PC-9 (cell line): ENCODE results near the gene BICRAL. TPM values are rescaled to one million over a fixed set of nuclear protein-coding genes. Genes with fewer than 3 reads are reported as not detected.

Source experiments
- BruUV-seq: library from RNA; stranded (reverse); fragments of 400-500 nt; replicated peaks from 2 replicates; lab custom pipeline; 2021; lab: Mats Ljungman, UMichigan
- CTCF ChIA-PET: fragments of 300-600 bp; sonication (Branson Sonifier 250); formaldehyde crosslinking; loops from one replicate; lab custom pipeline; 2022; ENCODE audit warnings: antibody characterized with exemption; lab: Charles Lee
- POLR2A ChIA-PET: fragments of 300-600 bp; sonication (Branson Sonifier 250); formaldehyde crosslinking; loops from one replicate; lab custom pipeline; 2022; ENCODE audit warnings: antibody characterized with exemption; ENCODE audit not compliant: unreplicated experiment; lab: Charles Lee
- DNase-seq, 2 experiments: peaks; one replicate each; pipeline versions ENCODE4 v3.0.0 to v3.0.0-alpha.2; 2015 to 2022; ENCODE audit warnings: mixed read lengths in 1 of 2
- H2AFZ ChIP-seq: fragments of 200-600 bp; sonication (generic); 2 replicates; pipeline ENCODE4 v1.8.1; 2017; ENCODE audit warnings: antibody characterized with exemption
- H3F3A ChIP-seq: fragments of 200-600 bp; sonication (generic); 2 replicates; pipeline ENCODE4 v1.8.1; 2017; ENCODE audit warnings: antibody characterized with exemption, mild to moderate bottlenecking, low read depth; ENCODE audit not compliant: insufficient read depth
- H3K27ac ChIP-seq: fragments of 200-600 bp; sonication (generic); 2 replicates; pipeline ENCODE4 v1.6.1; 2016; ENCODE audit warnings: mixed run types
- H3K27me3 ChIP-seq: fragments of 200-600 bp; sonication (generic); 2 replicates; pipeline ENCODE4 v1.6.1; 2016; ENCODE audit warnings: low read depth, mixed run types; ENCODE audit not compliant: insufficient read depth
- H3K36me3 ChIP-seq: fragments of 200-600 bp; sonication (generic); 2 replicates; pipeline ENCODE4 v1.6.1; 2016; ENCODE audit warnings: low read depth, mixed run types
- H3K4me1 ChIP-seq: fragments of 200-600 bp; sonication (generic); replicated peaks from 2 replicates; pipeline ENCODE4 v1.6.1; 2016; ENCODE audit warnings: mixed run types; ENCODE audit not compliant: insufficient read depth
- H3K4me2 ChIP-seq: fragments of 200-600 bp; sonication (generic); 2 replicates; pipeline ENCODE4 v1.6.1; 2017; ENCODE audit warnings: mixed run types
- H3K4me3 ChIP-seq: fragments of 200-600 bp; sonication (generic); 2 replicates; pipeline ENCODE4 v1.6.1; 2016; ENCODE audit warnings: mixed run types
- H3K79me2 ChIP-seq: fragments of 200-600 bp; sonication (generic); 2 replicates; pipeline ENCODE4 v1.6.1; 2017; ENCODE audit warnings: low read depth, mixed run types
- H3K9me2 ChIP-seq: fragments of 200-600 bp; sonication (generic); 2 replicates; pipeline ENCODE4 v1.8.1; 2017; ENCODE audit warnings: mild to moderate bottlenecking; ENCODE audit not compliant: insufficient read depth
- H3K9me3 ChIP-seq: fragments of 200-600 bp; sonication (generic); 2 replicates; pipeline ENCODE4 v1.8.1; 2016; ENCODE audit warnings: low read depth; ENCODE audit not compliant: insufficient read depth
- H4K20me1 ChIP-seq: fragments of 200-600 bp; sonication (generic); 2 replicates; pipeline ENCODE4 v1.8.1; 2017; ENCODE audit not compliant: insufficient read depth
- CTCF ChIP-seq: fragments of 200-600 bp; sonication (generic); conservative IDR thresholded peaks from 2 replicates; pipeline ENCODE4 v1.6.1; 2017; ENCODE audit warnings: mixed run types, antibody characterized with exemption, mild to moderate bottlenecking, moderate library complexity
- EZH2 ChIP-seq: fragments of 200-600 bp; sonication (generic); IDR thresholded peaks from 2 replicates; pipeline ENCODE4 v1.8.0; 2017; ENCODE audit warnings: antibody characterized with exemption, low read depth
- intact Hi-C: fragments of 100-400 bp; cut with micrococcal nuclease; formaldehyde crosslinking; loops from one replicate; pipeline ENCODE4 v1.10.0; 2022; ENCODE audit not compliant: unreplicated experiment
- total RNA-seq: library from RNA; stranded (reverse); gene quantifications from 2 replicates; pipeline ENCODE4 v1.2.3, GENCODE V29; 2021

Gene BICRAL
- total RNA-seq, 1 experiment from 2014 or later: 12.9 TPM

GRCh38 chr6:42834056-42834455 lies 52.2 kb downstream of the BICRAL start:
- CTCF ChIA-PET: no interaction called here

DNA sequence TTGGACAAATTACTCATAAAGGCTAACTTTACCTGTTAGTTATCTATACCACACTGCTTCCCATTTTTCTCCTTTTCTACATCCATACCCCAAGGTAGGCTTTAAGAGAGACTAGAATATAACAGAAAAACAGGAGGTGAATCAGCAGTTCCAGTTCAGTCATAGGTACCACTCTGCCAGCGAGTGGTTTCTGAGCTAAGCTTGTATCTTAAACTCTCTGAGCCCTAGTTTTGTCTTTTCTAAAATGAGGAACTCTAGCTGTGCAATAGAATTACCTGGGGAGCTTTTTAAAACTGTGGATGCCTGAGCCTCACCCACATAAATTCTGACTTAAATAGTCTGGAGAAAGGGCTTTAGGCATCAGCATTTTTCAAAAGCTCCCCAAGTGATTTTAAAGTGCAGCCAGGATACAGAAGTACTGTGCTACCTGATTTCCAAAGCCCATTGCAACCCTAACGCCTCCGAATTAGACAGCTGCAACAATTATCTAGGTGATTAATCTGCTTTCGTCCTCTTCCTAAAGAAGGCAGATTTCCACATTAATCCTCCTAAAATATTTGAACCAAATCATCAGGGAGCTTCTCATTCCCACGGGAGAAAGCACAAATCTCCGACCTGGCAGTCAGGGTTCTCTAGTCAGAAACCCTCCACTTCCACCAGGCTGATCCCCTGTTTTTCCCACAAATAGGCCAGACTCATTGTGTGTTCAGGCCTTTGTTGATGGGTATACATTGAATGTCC lies 60.2 kb downstream of the BICRAL start:
- H3K4me2 ChIP-seq: no peak overlapping the region
- no peaks in the 10 kb centered on the region for H3K4me1 ChIP-seq
- ChIA-PET POLR2A (no interaction called here), CTCF (no interaction called here)
- no peak overlapping the region for H3K4me3 ChIP-seq
- H3K27ac ChIP-seq: no peak overlapping the region
- no peak for DNase-seq
- H3K36me3 ChIP-seq: no peaks in the 10 kb centered on the region
- H3K9me2 ChIP-seq: no peaks in the 10 kb centered on the region
- TF ChIP-seq EZH2 (no peak), CTCF (no peak)
- no peaks in the 10 kb centered on the region for H3K27me3 ChIP-seq
- no peaks in the 10 kb centered on the region for H3K9me3 ChIP-seq
- H2AFZ ChIP-seq: no peak overlapping the region
- intact Hi-C loops: no loop called here
- no peaks in the 10 kb centered on the region for H3K79me2 ChIP-seq
- H3F3A ChIP-seq: peaks cover 4% of the 10 kb centered on the region; the same call in 1 of the 2 replicates
- no peaks in the 10 kb centered on the region for H4K20me1 ChIP-seq
- no TSS peak for BruUV-seq

More at GRCh38 chr6:42834056-42834455, 52.2 kb downstream of the BICRAL start:
- H3K9me3 ChIP-seq: no peaks in the 10 kb centered on the region
- H3K27ac ChIP-seq: no peak overlapping the region
- H3K4me3 ChIP-seq: no peak overlapping the region
- no peaks in the 10 kb centered on the region for H3K27me3 ChIP-seq
- H3K4me2 ChIP-seq: no peak overlapping the region
- no peaks in the 10 kb centered on the region for H4K20me1 ChIP-seq
- no peaks in the 10 kb centered on the region for H3K9me2 ChIP-seq
- no peak overlapping the region for H2AFZ ChIP-seq
- H3K36me3 ChIP-seq: no peaks in the 10 kb centered on the region
- intact Hi-C loops: no loop called here
- H3K4me1 ChIP-seq: 0 out of 2 replicates have a peak, but pooled peaks cover 6% of the 10 kb centered on the region
- no TSS peak for BruUV-seq
- no peak for DNase-seq
- no peaks in the 10 kb centered on the region for H3F3A ChIP-seq
- TF ChIP-seq CTCF (no peak), EZH2 (no peak)
- H3K79me2 ChIP-seq: no peaks in the 10 kb centered on the region
- POLR2A ChIA-PET: no interaction called here

DNA sequence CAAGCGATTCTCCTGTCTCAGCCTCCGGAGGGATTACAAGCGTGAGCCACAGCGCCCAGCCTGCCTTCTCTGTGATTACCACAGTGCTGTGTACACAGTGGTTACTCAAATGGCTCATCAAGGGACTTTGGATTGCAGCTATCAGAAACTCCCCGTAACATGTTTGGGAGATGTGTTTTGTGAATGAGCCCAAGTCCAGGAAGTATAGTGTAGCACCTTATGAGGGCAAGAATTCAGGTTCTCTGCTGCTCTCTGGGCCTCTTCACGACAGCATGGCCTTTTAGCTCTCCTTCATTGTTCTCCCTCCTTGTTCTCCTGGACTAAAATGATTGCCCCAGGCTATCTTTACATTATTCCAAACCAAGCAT lies 63.5 kb downstream of the BICRAL start:
- H3K27ac ChIP-seq: no peak overlapping the region

More for the DNA sequence above, 63.5 kb downstream of the BICRAL start:
- no peaks in the 10 kb centered on the region for H3K36me3 ChIP-seq
- H2AFZ ChIP-seq: no peak overlapping the region
- peaks cover 4% of the 10 kb centered on the region; the same call in 1 of the 2 replicates for H3F3A ChIP-seq
- H3K79me2 ChIP-seq: no peaks in the 10 kb centered on the region
- no peaks in the 10 kb centered on the region for H3K9me2 ChIP-seq
- no peaks in the 10 kb centered on the region for H3K9me3 ChIP-seq
- no peak for DNase-seq
- intact Hi-C loops: no loop called here
- no peak overlapping the region for H3K4me3 ChIP-seq
- H3K4me1 ChIP-seq: no peaks in the 10 kb centered on the region
- no peaks in the 10 kb centered on the region for H3K27me3 ChIP-seq
- BruUV-seq: no TSS peak
- CTCF ChIA-PET: interaction anchor here (0.6 kb wide), 1 partner anchor 64 kb away, joined by 8 read pairs; no protein-coding TSS in a partner anchor
- no peaks in the 10 kb centered on the region for H4K20me1 ChIP-seq
- POLR2A ChIA-PET: interaction anchor here (0.6 kb wide), 1 partner anchor 100 kb away, joined by 3 read pairs; the partner anchor contains the start of gene TBCC
- no peak overlapping the region for H3K4me2 ChIP-seq
- TF ChIP-seq EZH2: no peak
- TF ChIP-seq CTCF: no peak
